SK-N-SH treated with all-trans-retinoic acid at 6 μM for 48 hours (cell line): ENCODE measurements around the gene NRIP1.

ENCODE experiments used
- ATAC-seq: fragments of 200-7000 bp; cut with Tn5 transposase; 3 replicates; pipeline ENCODE4 v1.9.1; 2020; ENCODE audit warnings: mild to moderate bottlenecking, moderate library complexity
- ARNTL ChIP-seq: fragments of 450-650 bp; formaldehyde crosslinking; IDR thresholded peaks from 2 replicates; pipeline ENCODE4 v1.5.0; 2020; ENCODE audit warnings: low read depth, mild to moderate bottlenecking, moderate library complexity, borderline replicate concordance
- BACH2 ChIP-seq: fragments of 250-450 bp; sonication (Bioruptor Pico); IDR thresholded peaks from 2 replicates; pipeline ENCODE4 v1.9.0; 2021; ENCODE audit warnings: mild to moderate bottlenecking, borderline replicate concordance
- CSDC2 ChIP-seq: fragments of 250-450 bp; sonication (Bioruptor Pico); IDR thresholded peaks from 2 replicates; pipeline ENCODE4 v1.5.0; 2020; ENCODE audit warnings: mild to moderate bottlenecking, moderate library complexity
- ESRRG ChIP-seq: fragments of 250-450 bp; sonication (Bioruptor Pico); IDR thresholded peaks from 2 replicates; pipeline ENCODE4 v1.6.1; 2021; ENCODE audit warnings: mild to moderate bottlenecking
- GLIS3 ChIP-seq: fragments of 250-450 bp; sonication (Bioruptor Pico); IDR thresholded peaks from 2 replicates; pipeline ENCODE4 v1.5.0; 2020; ENCODE audit warnings: mild to moderate bottlenecking, moderate library complexity
- ISL1 ChIP-seq: fragments of 250-450 bp; sonication (Bioruptor Pico); IDR thresholded peaks from 2 replicates; pipeline ENCODE4 v2.1.2; 2022; ENCODE audit warnings: mild to moderate bottlenecking, moderate library complexity
- OSR1 ChIP-seq: fragments of 250-450 bp; sonication (Bioruptor Pico); IDR thresholded peaks from 2 replicates; pipeline ENCODE4 v1.8.0; 2022; ENCODE audit warnings: moderate library complexity, mild to moderate bottlenecking, inconsistent platforms
- PPARA ChIP-seq: fragments of 250-450 bp; sonication (Bioruptor Pico); IDR thresholded peaks from 2 replicates; pipeline ENCODE4 v1.5.0; 2020; ENCODE audit warnings: mild to moderate bottlenecking, borderline replicate concordance
- RARB ChIP-seq: fragments of 250-450 bp; sonication (Bioruptor Pico); IDR thresholded peaks from 2 replicates; pipeline ENCODE4 v1.8.0; 2021; ENCODE audit warnings: mild to moderate bottlenecking, moderate library complexity
- TCF4 ChIP-seq: fragments of 250-450 bp; sonication (Bioruptor Pico); IDR thresholded peaks from 2 replicates; pipeline ENCODE4 v1.8.0; 2021; ENCODE audit warnings: mild to moderate bottlenecking, moderate library complexity, borderline replicate concordance
- TOX ChIP-seq: fragments of 250-450 bp; sonication (Bioruptor Pico); IDR thresholded peaks from 2 replicates; pipeline ENCODE4 v1.8.0; 2021; ENCODE audit warnings: mild to moderate bottlenecking, moderate library complexity, borderline replicate concordance
- ZFP3 ChIP-seq: fragments of 250-450 bp; sonication (Bioruptor Pico); IDR thresholded peaks from 2 replicates; pipeline ENCODE4 v1.5.0; 2020; ENCODE audit warnings: mild to moderate bottlenecking, moderate library complexity
- ZFP30 ChIP-seq: fragments of 450-650 bp; formaldehyde crosslinking; IDR thresholded peaks from 2 replicates; pipeline ENCODE4 v1.5.0; 2022; ENCODE audit warnings: mild to moderate bottlenecking, moderate library complexity
- ZNF565 ChIP-seq: fragments of 450-650 bp; formaldehyde crosslinking; conservative IDR thresholded peaks from 2 replicates; pipeline ENCODE4 v1.5.0; 2020; ENCODE audit warnings: low read depth, mild to moderate bottlenecking, moderate library complexity
- ZNF70 ChIP-seq: fragments of 450-650 bp; formaldehyde crosslinking; IDR thresholded peaks from 2 replicates; pipeline ENCODE4 v1.5.0; 2020; ENCODE audit warnings: mild to moderate bottlenecking, moderate library complexity
- ZNF8 ChIP-seq: fragments of 450-650 bp; formaldehyde crosslinking; IDR thresholded peaks from 2 replicates; pipeline ENCODE4 v1.5.0; 2020; ENCODE audit warnings: mild to moderate bottlenecking, moderate library complexity
- TF ChIP-seq, protein P1 (sequence below): fragments of 250-450 bp; sonication (Bioruptor Pico); IDR thresholded peaks from 2 replicates; pipeline ENCODE4 v1.8.0; 2020; ENCODE audit warnings: mild to moderate bottlenecking, moderate library complexity, borderline replicate concordance
- TF ChIP-seq, protein P2 (sequence below): fragments of 250-450 bp; sonication (Bioruptor Pico); IDR thresholded peaks from 2 replicates; pipeline ENCODE4 v1.8.0; 2021; ENCODE audit warnings: low read depth, mild to moderate bottlenecking, moderate library complexity, borderline replicate concordance
- TF ChIP-seq, protein P3 (sequence below): fragments of 250-450 bp; sonication (Bioruptor Pico); IDR thresholded peaks from 2 replicates; pipeline ENCODE4 v1.5.1; 2021; ENCODE audit warnings: mild to moderate bottlenecking, moderate library complexity
- TF ChIP-seq, protein P4 (sequence below): fragments of 250-450 bp; sonication (Bioruptor Pico); IDR thresholded peaks from 2 replicates; pipeline ENCODE4 v1.5.1; 2020; ENCODE audit warnings: low read depth, mild to moderate bottlenecking, moderate library complexity
- TF ChIP-seq, protein P5 (sequence below): fragments of 250-450 bp; sonication (Bioruptor Pico); IDR thresholded peaks from 2 replicates; pipeline ENCODE4 v1.5.0; 2020; ENCODE audit warnings: mild to moderate bottlenecking, moderate library complexity

NRIP1 gene

DNA sequence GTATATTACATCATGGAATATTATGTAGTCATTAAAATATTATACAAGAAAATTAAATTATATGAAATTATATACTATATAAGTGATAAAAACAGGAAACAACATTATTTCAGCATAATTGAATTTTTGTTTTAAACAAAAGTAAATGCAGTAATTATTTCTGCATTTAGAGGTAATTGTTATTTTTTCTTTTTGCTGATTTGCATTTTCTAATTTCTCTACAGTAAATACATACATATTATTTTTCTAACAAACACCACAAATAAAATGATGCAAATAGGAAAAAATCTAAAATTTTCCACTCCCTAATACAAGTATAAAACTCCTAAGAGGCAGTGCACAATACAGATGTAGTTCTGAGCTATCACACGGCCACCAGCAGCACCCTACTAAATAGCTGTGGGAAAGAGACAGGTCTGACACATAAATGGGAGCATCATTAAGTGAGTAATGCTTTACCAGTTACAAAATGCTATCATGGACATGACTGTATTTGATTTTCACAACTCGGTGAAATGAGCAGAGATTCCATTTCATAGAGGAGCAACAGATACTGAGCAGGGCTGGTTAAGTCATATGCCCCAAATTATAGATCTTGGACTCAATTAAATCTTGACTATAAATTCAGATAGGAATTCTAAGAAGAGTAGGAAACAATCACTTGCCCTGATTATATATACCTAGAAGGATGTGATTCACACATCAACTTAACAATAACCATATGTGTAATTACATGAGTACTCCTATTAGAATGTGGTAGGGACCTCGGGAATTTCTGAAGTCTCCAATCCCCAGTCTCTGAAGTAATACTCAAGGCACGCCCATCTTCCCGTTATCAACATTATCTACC, 49.0 kb downstream of the NRIP1 start (continued):
- TF ChIP-seq BACH2 (CRISPR knock-in tag) = no peak
- TF ChIP-seq CSDC2 (CRISPR knock-in tag) = no peak
- TF ChIP-seq ZFP30 (CRISPR knock-in tag) = no peak

DNA sequence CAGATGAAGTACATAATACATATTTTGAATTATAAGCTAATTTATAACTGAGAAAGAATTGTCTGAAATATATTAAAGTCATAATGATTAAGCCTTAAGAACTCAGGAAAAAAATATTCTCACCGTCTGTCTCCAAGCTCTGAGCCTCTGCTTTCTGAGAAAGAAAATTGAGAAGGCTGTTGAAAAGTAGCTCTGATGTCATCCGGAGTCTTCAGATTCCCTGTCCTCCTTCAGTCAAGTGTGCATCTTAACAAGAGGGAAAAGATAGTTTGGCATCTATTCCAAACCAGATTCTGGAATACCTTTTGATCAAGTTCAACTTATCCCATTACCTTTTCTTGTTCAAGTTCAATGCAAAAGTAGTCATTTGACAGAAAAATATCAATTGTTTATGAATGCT, 50.6 kb downstream of the NRIP1 start:
- TF ChIP-seq ZNF8 (CRISPR knock-in tag) (no peak), ZFP30 (CRISPR knock-in tag) (no peak), ARNTL (CRISPR knock-in tag) (no peak)
- no peak for ATAC-seq

DNA sequence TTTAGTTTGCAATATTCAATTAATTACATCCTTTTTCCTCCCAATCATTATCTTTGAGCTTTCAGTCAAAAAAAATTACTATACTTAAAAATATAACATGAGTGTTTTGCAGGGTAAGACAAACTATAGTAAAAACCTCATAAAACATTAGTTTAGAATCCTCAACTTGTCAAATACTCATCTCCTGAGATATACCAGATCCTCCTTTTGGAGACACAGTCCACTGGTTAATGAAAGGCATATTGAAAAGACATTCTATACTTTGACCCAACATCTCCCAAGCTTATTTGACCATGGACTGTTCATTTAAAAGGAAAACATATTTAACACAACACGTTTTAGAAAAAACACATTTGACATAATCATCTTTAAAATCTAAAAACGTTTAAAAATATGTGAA, 52.8 kb downstream of the NRIP1 start:
- no peak for ATAC-seq
- no peak for TF ChIP-seq ZNF565 (CRISPR knock-in tag)
- no peak for TF ChIP-seq ESRRG (CRISPR knock-in tag)
- TF ChIP-seq RARB (CRISPR knock-in tag) = no peak
- TF ChIP-seq ZFP3 (CRISPR knock-in tag) = no peak
- TF ChIP-seq PPARA (CRISPR knock-in tag) = no peak
- TF ChIP-seq, protein P1, sequence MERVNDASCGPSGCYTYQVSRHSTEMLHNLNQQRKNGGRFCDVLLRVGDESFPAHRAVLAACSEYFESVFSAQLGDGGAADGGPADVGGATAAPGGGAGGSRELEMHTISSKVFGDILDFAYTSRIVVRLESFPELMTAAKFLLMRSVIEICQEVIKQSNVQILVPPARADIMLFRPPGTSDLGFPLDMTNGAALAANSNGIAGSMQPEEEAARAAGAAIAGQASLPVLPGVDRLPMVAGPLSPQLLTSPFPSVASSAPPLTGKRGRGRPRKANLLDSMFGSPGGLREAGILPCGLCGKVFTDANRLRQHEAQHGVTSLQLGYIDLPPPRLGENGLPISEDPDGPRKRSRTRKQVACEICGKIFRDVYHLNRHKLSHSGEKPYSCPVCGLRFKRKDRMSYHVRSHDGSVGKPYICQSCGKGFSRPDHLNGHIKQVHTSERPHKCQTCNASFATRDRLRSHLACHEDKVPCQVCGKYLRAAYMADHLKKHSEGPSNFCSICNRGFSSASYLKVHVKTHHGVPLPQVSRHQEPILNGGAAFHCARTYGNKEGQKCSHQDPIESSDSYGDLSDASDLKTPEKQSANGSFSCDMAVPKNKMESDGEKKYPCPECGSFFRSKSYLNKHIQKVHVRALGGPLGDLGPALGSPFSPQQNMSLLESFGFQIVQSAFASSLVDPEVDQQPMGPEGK (CRISPR knock-in tag) = no peak
- TF ChIP-seq, protein P2, sequence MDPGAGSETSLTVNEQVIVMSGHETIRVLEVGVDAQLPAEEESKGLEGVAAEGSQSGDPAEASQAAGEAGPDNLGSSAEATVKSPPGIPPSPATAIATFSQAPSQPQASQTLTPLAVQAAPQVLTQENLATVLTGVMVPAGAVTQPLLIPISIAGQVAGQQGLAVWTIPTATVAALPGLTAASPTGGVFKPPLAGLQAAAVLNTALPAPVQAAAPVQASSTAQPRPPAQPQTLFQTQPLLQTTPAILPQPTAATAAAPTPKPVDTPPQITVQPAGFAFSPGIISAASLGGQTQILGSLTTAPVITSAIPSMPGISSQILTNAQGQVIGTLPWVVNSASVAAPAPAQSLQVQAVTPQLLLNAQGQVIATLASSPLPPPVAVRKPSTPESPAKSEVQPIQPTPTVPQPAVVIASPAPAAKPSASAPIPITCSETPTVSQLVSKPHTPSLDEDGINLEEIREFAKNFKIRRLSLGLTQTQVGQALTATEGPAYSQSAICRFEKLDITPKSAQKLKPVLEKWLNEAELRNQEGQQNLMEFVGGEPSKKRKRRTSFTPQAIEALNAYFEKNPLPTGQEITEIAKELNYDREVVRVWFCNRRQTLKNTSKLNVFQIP (CRISPR knock-in tag) = no peak
- no peak for TF ChIP-seq ZFP30 (CRISPR knock-in tag)
- TF ChIP-seq ARNTL (CRISPR knock-in tag) = no peak
- TF ChIP-seq, protein P3, sequence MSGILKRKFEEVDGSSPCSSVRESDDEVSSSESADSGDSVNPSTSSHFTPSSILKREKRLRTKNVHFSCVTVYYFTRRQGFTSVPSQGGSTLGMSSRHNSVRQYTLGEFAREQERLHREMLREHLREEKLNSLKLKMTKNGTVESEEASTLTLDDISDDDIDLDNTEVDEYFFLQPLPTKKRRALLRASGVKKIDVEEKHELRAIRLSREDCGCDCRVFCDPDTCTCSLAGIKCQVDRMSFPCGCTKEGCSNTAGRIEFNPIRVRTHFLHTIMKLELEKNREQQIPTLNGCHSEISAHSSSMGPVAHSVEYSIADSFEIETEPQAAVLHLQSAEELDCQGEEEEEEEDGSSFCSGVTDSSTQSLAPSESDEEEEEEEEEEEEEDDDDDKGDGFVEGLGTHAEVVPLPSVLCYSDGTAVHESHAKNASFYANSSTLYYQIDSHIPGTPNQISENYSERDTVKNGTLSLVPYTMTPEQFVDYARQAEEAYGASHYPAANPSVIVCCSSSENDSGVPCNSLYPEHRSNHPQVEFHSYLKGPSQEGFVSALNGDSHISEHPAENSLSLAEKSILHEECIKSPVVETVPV (CRISPR knock-in tag) = no peak
- TF ChIP-seq GLIS3 = no peak
- TF ChIP-seq, protein P4, sequence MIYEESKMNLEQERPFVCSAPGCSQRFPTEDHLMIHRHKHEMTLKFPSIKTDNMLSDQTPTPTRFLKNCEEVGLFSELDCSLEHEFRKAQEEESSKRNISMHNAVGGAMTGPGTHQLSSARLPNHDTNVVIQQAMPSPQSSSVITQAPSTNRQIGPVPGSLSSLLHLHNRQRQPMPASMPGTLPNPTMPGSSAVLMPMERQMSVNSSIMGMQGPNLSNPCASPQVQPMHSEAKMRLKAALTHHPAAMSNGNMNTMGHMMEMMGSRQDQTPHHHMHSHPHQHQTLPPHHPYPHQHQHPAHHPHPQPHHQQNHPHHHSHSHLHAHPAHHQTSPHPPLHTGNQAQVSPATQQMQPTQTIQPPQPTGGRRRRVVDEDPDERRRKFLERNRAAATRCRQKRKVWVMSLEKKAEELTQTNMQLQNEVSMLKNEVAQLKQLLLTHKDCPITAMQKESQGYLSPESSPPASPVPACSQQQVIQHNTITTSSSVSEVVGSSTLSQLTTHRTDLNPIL = no peak
- TF ChIP-seq ISL1 (CRISPR knock-in tag) = no peak
- TF ChIP-seq TOX (CRISPR knock-in tag) = no peak
- TF ChIP-seq ZNF70 (CRISPR knock-in tag) = no peak
- no peak for TF ChIP-seq CSDC2 (CRISPR knock-in tag)
- no peak for TF ChIP-seq OSR1

DNA sequence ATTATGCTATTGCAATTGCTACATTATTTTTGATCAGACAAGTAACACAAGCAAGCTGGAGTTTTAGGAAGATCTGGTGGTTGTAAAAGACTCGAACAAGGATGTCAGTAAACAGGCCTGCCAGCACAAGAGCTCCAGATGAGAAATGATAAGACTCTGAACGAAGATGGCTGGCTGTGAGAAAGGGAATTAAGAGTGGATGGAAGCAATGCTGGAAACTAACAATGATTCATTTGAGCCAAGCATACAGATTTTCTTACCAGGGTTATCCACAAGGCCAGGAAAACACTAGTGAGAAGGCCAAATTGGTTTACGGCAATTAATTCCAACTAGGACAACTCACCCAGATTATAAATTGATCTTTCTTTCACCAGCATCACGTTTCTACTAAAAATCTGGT, 54.2 kb downstream of the NRIP1 start:
- no peak for ATAC-seq
- TF ChIP-seq ZFP3 (CRISPR knock-in tag) (no peak), ARNTL (CRISPR knock-in tag) (no peak), ZNF70 (CRISPR knock-in tag) (no peak), ZFP30 (CRISPR knock-in tag) (no peak), ESRRG (CRISPR knock-in tag) (no peak), TCF4 (CRISPR knock-in tag) (no peak), BACH2 (CRISPR knock-in tag) (no peak), ISL1 (CRISPR knock-in tag) (no peak), OSR1 (no peak)
- TF ChIP-seq, protein P5, sequence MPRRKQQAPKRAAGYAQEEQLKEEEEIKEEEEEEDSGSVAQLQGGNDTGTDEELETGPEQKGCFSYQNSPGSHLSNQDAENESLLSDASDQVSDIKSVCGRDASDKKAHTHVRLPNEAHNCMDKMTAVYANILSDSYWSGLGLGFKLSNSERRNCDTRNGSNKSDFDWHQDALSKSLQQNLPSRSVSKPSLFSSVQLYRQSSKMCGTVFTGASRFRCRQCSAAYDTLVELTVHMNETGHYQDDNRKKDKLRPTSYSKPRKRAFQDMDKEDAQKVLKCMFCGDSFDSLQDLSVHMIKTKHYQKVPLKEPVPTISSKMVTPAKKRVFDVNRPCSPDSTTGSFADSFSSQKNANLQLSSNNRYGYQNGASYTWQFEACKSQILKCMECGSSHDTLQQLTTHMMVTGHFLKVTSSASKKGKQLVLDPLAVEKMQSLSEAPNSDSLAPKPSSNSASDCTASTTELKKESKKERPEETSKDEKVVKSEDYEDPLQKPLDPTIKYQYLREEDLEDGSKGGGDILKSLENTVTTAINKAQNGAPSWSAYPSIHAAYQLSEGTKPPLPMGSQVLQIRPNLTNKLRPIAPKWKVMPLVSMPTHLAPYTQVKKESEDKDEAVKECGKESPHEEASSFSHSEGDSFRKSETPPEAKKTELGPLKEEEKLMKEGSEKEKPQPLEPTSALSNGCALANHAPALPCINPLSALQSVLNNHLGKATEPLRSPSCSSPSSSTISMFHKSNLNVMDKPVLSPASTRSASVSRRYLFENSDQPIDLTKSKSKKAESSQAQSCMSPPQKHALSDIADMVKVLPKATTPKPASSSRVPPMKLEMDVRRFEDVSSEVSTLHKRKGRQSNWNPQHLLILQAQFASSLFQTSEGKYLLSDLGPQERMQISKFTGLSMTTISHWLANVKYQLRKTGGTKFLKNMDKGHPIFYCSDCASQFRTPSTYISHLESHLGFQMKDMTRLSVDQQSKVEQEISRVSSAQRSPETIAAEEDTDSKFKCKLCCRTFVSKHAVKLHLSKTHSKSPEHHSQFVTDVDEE (CRISPR knock-in tag) = no peak
- TF ChIP-seq, protein P3 (CRISPR knock-in tag) = no peak
- TF ChIP-seq, protein P1 (CRISPR knock-in tag) = no peak
